SK-N-MC (cell line): ENCODE data around the gene TKFC.

Experiments
- EZH2 ChIP-seq: fragments of 200-600 bp; sonication (generic); IDR thresholded peaks from one replicate; pipeline ENCODE4 v1.6.1; 2017; ENCODE audit warnings: antibody characterized with exemption
- FOXP2 ChIP-seq: optimal IDR thresholded peaks from 2 replicates; pipeline ENCODE3; 2011; ENCODE audit warnings: mild to moderate bottlenecking, moderate library complexity; ENCODE audit not compliant: insufficient read depth; ENCODE audit errors: extremely low read length, control extremely low read depth
- POLR2AphosphoS5 ChIP-seq: IDR thresholded peaks from 2 replicates; pipeline ENCODE4 v1.6.1; 2012; ENCODE audit warnings: mild to moderate bottlenecking, low read depth, low read length, borderline replicate concordance

DNA sequence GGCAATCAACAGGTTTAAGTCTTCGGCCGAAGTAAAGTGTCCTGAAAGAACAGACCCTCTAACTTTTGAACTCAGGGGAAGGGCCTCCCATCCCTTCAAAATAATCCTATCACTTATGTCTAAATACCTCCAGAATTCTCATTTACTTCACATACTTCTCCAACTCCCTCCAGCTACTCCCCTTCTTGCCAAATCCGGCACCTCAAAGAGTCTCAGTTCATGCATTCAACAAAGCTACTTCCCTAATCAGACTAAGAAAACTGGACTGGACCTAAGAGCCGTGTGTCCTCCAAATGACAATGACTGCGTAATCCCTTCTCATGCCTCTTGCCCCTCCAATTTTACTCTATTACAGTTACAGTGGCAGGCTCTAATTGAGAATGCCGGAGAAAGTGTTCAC lies 1.4 kb upstream of the TKFC start:
- no peak for TF ChIP-seq POLR2AphosphoS5
- TF ChIP-seq EZH2, result no peak
- no peak for TF ChIP-seq FOXP2
